Muscle of leg (tissue), 11 donors: ENCODE results near the gene SHBG. TPM values are rescaled to one million over a fixed set of nuclear protein-coding genes. Genes with fewer than 3 reads are reported as not detected.
A peak's percentile ranks its signal among the peaks of the same experiment; 100 is the strongest.
"Not testable (repeated sequence)": the region's sequence is repeated elsewhere in the genome, so short reads cannot be mapped to it uniquely, and the experiment has no call there.

Experiments used
- DNase-seq: peaks from one replicate; pipeline ENCODE4 v3.0.0; 2013
- H3K27ac ChIP-seq: one replicate; pipeline ENCODE4 v1.5.1; 2013; ENCODE audit warnings: mild to moderate bottlenecking, low read length, control low read depth
- H3K27me3 ChIP-seq: one replicate; pipeline ENCODE4 v1.6.1; 2013; ENCODE audit warnings: low read length; ENCODE audit not compliant: control insufficient read depth, insufficient read depth
- H3K36me3 ChIP-seq: one replicate; pipeline ENCODE4 v1.6.1; 2013; ENCODE audit warnings: low read length; ENCODE audit not compliant: control insufficient read depth, insufficient read depth
- H3K4me1 ChIP-seq: one replicate; pipeline ENCODE4 v1.6.1; 2013; ENCODE audit warnings: low read length; ENCODE audit not compliant: control insufficient read depth, insufficient read depth
- H3K4me3 ChIP-seq: one replicate; pipeline ENCODE4 v1.5.1; 2013; ENCODE audit warnings: low read length, control low read depth
- H3K9me3 ChIP-seq: replicated peaks from 2 replicates; pipeline ENCODE4 v1.6.1; 2013; ENCODE audit warnings: low read depth, low read length; ENCODE audit not compliant: control insufficient read depth
- WGBS: methylation state at CpG from one replicate; pipeline ENCODE4 v1.1.5; 2013; ENCODE audit warnings: missing lambda C conversion rate; ENCODE audit not compliant: insufficient coverage; 5-methylcytosine and 5-hydroxymethylcytosine counted together
- polyA plus RNA-seq, 8 donors: library from polyadenylated mRNA; unstranded; fragments of 120-200 nt; gene quantifications; one replicate each; pipeline versions ENCODE4 v1.2.1 to v1.2.3, GENCODE V29; 2013; ENCODE audit warnings: inconsistent platforms in 1 of 8, low replicate concordance in 1 of 8; ENCODE audit not compliant: insufficient read length in 8 of 8, insufficient read depth in 1 of 8
- total RNA-seq: library from RNA; stranded (reverse); fragments of 120-200 nt; gene quantifications from one replicate; pipeline ENCODE4 v1.2.4, GENCODE V29; 2013

SHBG gene
- total and polyA plus RNA-seq, 9 donors = 0.58 to 1.5 (median 1.1) TPM

GRCh38 chr17:7589204-7589868, 40.6 kb upstream of the SHBG start:
- Histone ChIP-seq H3K4me1 (peaks cover 53% of the 10 kb centered on the region), H3K36me3 (peaks cover 55% of the 10 kb centered on the region), H3K9me3 (no peaks in the 10 kb centered on the region), H3K27ac (no peak overlapping the region), H3K27me3 (no peaks in the 10 kb centered on the region), H3K4me3 (peak overlapping the region; percentile 48)
- WGBS = 8% methylated on average over 55 of the region's 56 CpGs
- DNase-seq = peak; percentile 94

GRCh38 chr17:7589891-7590691, 39.8 kb upstream of the SHBG start, which contains the start of gene SOX15:
SOX15 (minus strand) TSS chr17:7590094; CDS start chr17:7589676, 418 bp downstream.
- DNase-seq = peak; percentile 80
- H3K27ac ChIP-seq = peak within 1 kb of the TSS; percentile 18
- WGBS = 52% methylated on average over 12 of the region's 24 CpGs
- peaks cover 63% of the 10 kb centered on the region for H3K36me3 ChIP-seq
- peak within 1 kb of the TSS; percentile 48 for H3K4me3 ChIP-seq
- H3K9me3 ChIP-seq = no peaks in the 10 kb centered on the region
- H3K4me1 ChIP-seq = peaks cover 46% of the 10 kb centered on the region
- H3K27me3 ChIP-seq = no peaks in the 10 kb centered on the region

- no peak for DNase-seq
- H3K36me3 ChIP-seq = peaks cover 67% of the 10 kb centered on the region
- 33% methylated on average over 3 of the region's 4 CpGs for WGBS
- no peaks in the 10 kb centered on the region for H3K9me3 ChIP-seq
- H3K27ac ChIP-seq = peak overlapping the region; percentile 18
- no peak overlapping the region for H3K4me3 ChIP-seq
- no peaks in the 10 kb centered on the region for H3K27me3 ChIP-seq
- peaks cover 44% of the 10 kb centered on the region for H3K4me1 ChIP-seq
These were observed 39.2 kb upstream of the SHBG start for GRCh38 chr17:7590743-7591142.

GRCh38 chr17:7591596-7591995, 38.3 kb upstream of the SHBG start:
- H3K36me3 ChIP-seq = peaks cover 69% of the 10 kb centered on the region
- peaks cover 42% of the 10 kb centered on the region for H3K4me1 ChIP-seq
- H3K9me3 ChIP-seq = no peaks in the 10 kb centered on the region
- no peaks in the 10 kb centered on the region for H3K27me3 ChIP-seq
- H3K4me3 ChIP-seq = no peak overlapping the region
- no peak for DNase-seq
- WGBS = no CpG with 5 or more reads among the region's 5 CpGs
- H3K27ac ChIP-seq = no peak overlapping the region

- Histone ChIP-seq H3K27ac (no peak overlapping the region), H3K36me3 (peaks cover 69% of the 10 kb centered on the region), H3K4me1 (peaks cover 33% of the 10 kb centered on the region), H3K27me3 (no peaks in the 10 kb centered on the region), H3K9me3 (no peaks in the 10 kb centered on the region), H3K4me3 (no peak overlapping the region)
- 96% methylated on average over 13 of the region's 23 CpGs for WGBS
- no peak for DNase-seq
These were observed 37.4 kb upstream of the SHBG start for GRCh38 chr17:7592422-7593021.

GRCh38 chr17:7593296-7593695, 36.6 kb upstream of the SHBG start:
- Histone ChIP-seq H3K9me3 (no peaks in the 10 kb centered on the region), H3K4me1 (peaks cover 26% of the 10 kb centered on the region), H3K27ac (no peak overlapping the region), H3K27me3 (no peaks in the 10 kb centered on the region), H3K36me3 (peaks cover 70% of the 10 kb centered on the region), H3K4me3 (no peak overlapping the region)
- DNase-seq = no peak
- WGBS = 65% methylated on average over 5 of the region's 12 CpGs

GRCh38 chr17:7597561-7597960, 32.4 kb upstream of the SHBG start:
- H3K4me3 ChIP-seq, H3K4me1 ChIP-seq, DNase-seq, H3K27me3 ChIP-seq, H3K9me3 ChIP-seq, H3K27ac ChIP-seq: not testable (repeated sequence)
- no CpG with 5 or more reads among the region's 5 CpGs for WGBS
- H3K36me3 ChIP-seq = peaks cover 74% of the 10 kb centered on the region

- no peaks in the 10 kb centered on the region for H3K4me1 ChIP-seq
- no peak overlapping the region for H3K4me3 ChIP-seq
- 93% methylated on average over 2 of the region's 4 CpGs for WGBS
- peaks cover 52% of the 10 kb centered on the region for H3K36me3 ChIP-seq
- no peak for DNase-seq
- H3K9me3 ChIP-seq = no peaks in the 10 kb centered on the region
- H3K27ac ChIP-seq = peak overlapping the region; percentile 32
- no peaks in the 10 kb centered on the region for H3K27me3 ChIP-seq
These were observed 23.7 kb upstream of the SHBG start for GRCh38 chr17:7606280-7606679.

GRCh38 chr17:7610641-7611040, 19.3 kb upstream of the SHBG start:
- Histone ChIP-seq H3K4me3 (no peak overlapping the region), H3K27me3 (no peaks in the 10 kb centered on the region), H3K27ac (no peak overlapping the region), H3K9me3 (no peaks in the 10 kb centered on the region), H3K36me3 (peaks cover 30% of the 10 kb centered on the region), H3K4me1 (peaks cover 14% of the 10 kb centered on the region)
- no peak for DNase-seq
- 100% methylated on average over 1 of the region's 2 CpGs for WGBS

GRCh38 chr17:7611635-7612293, 18.2 kb upstream of the SHBG start:
- no CpG with 5 or more reads among the region's 3 CpGs for WGBS
- no peak for DNase-seq
- Histone ChIP-seq H3K27ac (no peak overlapping the region), H3K4me1 (peaks cover 14% of the 10 kb centered on the region), H3K9me3 (no peaks in the 10 kb centered on the region), H3K36me3 (peaks cover 21% of the 10 kb centered on the region), H3K27me3 (no peaks in the 10 kb centered on the region), H3K4me3 (no peak overlapping the region)
